ENCODE results near the gene SPIN1. TPM values are rescaled to one million over a fixed set of nuclear protein-coding genes. Genes with fewer than 3 reads are reported as not detected.

The SPIN1 gene
- polyA plus RNA-seq, 3 donors, result 11.0 to 14.0 (median 11.3) TPM

- Mint-ChIP-seq H3K4me1 (peaks cover 9% of the 10 kb centered on the region), H3K9me3 (peaks cover 0 to 2% (median 0%) of the 10 kb centered on the region in 7 donors), H3K4me3 (no peak overlapping the region), H3K36me3 (no peaks in the 10 kb centered on the region), H3K27ac (no peak overlapping the region), H3K27me3 (ENCODE audit: low read depth in 3 of 3) (peaks cover 2 to 13% (median 4%) of the 10 kb centered on the region in 3 donors)
- Histone ChIP-seq H3K4me2 (replicated peaks; ENCODE audit: extremely low read depth, low read length, poor library complexity, severe bottlenecking) (no peak overlapping the region), H3K27me3 (ENCODE audit: control insufficient read depth in 2 of 2, insufficient read depth in 2 of 2, low read length in 2 of 2) (no peaks in the 10 kb centered on the region), H3K9ac (ENCODE audit: insufficient read depth, low read length, poor library complexity, severe bottlenecking) (no peak overlapping the region), H3K4me1 (ENCODE audit: control insufficient read depth in 1 of 2, insufficient read depth in 2 of 2, low read length in 2 of 2) (no peaks in the 10 kb centered on the region), H3K4me3 (replicated peaks in 1 of 3; ENCODE audit: low read depth in 2 of 3, low read length in 3 of 3) (no peak overlapping the region), H3K9me3 (replicated peaks in 1 of 2; ENCODE audit: control insufficient read depth in 1 of 2, insufficient read depth in 1 of 2, low read length in 2 of 2) (no peaks in the 10 kb centered on the region), H3K36me3 (replicated peaks in 1 of 2; ENCODE audit: control insufficient read depth in 1 of 2, insufficient read depth in 2 of 2, low read length in 2 of 2) (no peaks in the 10 kb centered on the region), H4K20me1 (ENCODE audit: insufficient read depth, low read length) (no peaks in the 10 kb centered on the region), H3K27ac (ENCODE audit: low read depth in 1 of 2, low read length in 2 of 2) (no peak overlapping the region), H3K79me2 (ENCODE audit: insufficient read depth, low read length) (no peaks in the 10 kb centered on the region), H2AFZ (ENCODE audit: insufficient read depth, low read depth, low read length, poor library complexity, severe bottlenecking) (no peak overlapping the region)
- TF ChIP-seq CTCF (IDR thresholded peaks at IDR 0.05), result no peak
- no peak for DNase-seq
- intact Hi-C loops (cut with micrococcal nuclease), result no loop called here
- WGBS (ENCODE audit: insufficient coverage), result no CpG with 5 or more reads among the region's 4 CpGs
Measured at GRCh38 chr9:88522360-88522759, 134.1 kb downstream of the SPIN1 start.

- Histone ChIP-seq H3K27me3 (ENCODE audit: control insufficient read depth in 2 of 2, insufficient read depth in 2 of 2, low read length in 2 of 2) (no peaks in the 10 kb centered on the region), H3K9ac (ENCODE audit: insufficient read depth, low read length, poor library complexity, severe bottlenecking) (no peak overlapping the region), H2AFZ (ENCODE audit: insufficient read depth, low read depth, low read length, poor library complexity, severe bottlenecking) (no peak overlapping the region), H3K9me3 (replicated peaks in 1 of 2; ENCODE audit: control insufficient read depth in 1 of 2, insufficient read depth in 1 of 2, low read length in 2 of 2) (no peaks in the 10 kb centered on the region), H4K20me1 (ENCODE audit: insufficient read depth, low read length) (no peaks in the 10 kb centered on the region), H3K4me3 (replicated peaks in 1 of 3; ENCODE audit: low read depth in 2 of 3, low read length in 3 of 3) (no peak overlapping the region), H3K4me1 (ENCODE audit: control insufficient read depth in 1 of 2, insufficient read depth in 2 of 2, low read length in 2 of 2) (no peaks in the 10 kb centered on the region), H3K79me2 (ENCODE audit: insufficient read depth, low read length) (no peaks in the 10 kb centered on the region), H3K4me2 (replicated peaks; ENCODE audit: extremely low read depth, low read length, poor library complexity, severe bottlenecking) (no peak overlapping the region), H3K27ac (ENCODE audit: low read depth in 1 of 2, low read length in 2 of 2) (no peak overlapping the region), H3K36me3 (replicated peaks in 1 of 2; ENCODE audit: control insufficient read depth in 1 of 2, insufficient read depth in 2 of 2, low read length in 2 of 2) (no peaks in the 10 kb centered on the region)
- peaks cover 0 to 2% (median 0%) of the 10 kb centered on the region in 7 donors for H3K9me3 Mint-ChIP-seq
- intact Hi-C loops (cut with micrococcal nuclease), result no loop called here
- no peak overlapping the region for H3K4me3 Mint-ChIP-seq
- H3K4me1 Mint-ChIP-seq, result peaks cover 9% of the 10 kb centered on the region
- no peak for TF ChIP-seq CTCF (IDR thresholded peaks at IDR 0.05)
- WGBS (ENCODE audit: insufficient coverage), result 100% methylated on average over 3 of the region's 3 CpGs
- no peaks in the 10 kb centered on the region for H3K36me3 Mint-ChIP-seq
- no peak for DNase-seq
- H3K27me3 Mint-ChIP-seq (ENCODE audit: low read depth in 3 of 3), result peaks cover 2 to 13% (median 4%) of the 10 kb centered on the region in 3 donors
- no peak overlapping the region for H3K27ac Mint-ChIP-seq
Measured at GRCh38 chr9:88523056-88523455, 134.8 kb downstream of the SPIN1 start.

All from CD14-positive monocyte (primary cell).